Loucy (cell line): Measurements from ENCODE around the gene GMIP.

Source experiments
- H2AFZ ChIP-seq: fragments of 200-600 bp; sonication (generic); 2 replicates; pipeline ENCODE4 v1.6.0; 2016; ENCODE audit warnings: antibody characterized with exemption, mild to moderate bottlenecking, low read length, moderate library complexity
- H3F3A ChIP-seq: fragments of 200-600 bp; 2 replicates; pipeline ENCODE4 v1.6.0; 2016; ENCODE audit warnings: antibody characterized with exemption, low read depth, mild to moderate bottlenecking
- H3K27me3 ChIP-seq: fragments of 200-600 bp; sonication (generic); 2 replicates; pipeline ENCODE4 v1.6.1; 2014; ENCODE audit warnings: low read length, mild to moderate bottlenecking; ENCODE audit not compliant: insufficient read depth, poor library complexity, severe bottlenecking
- H3K36me3 ChIP-seq: fragments of 200-600 bp; sonication (generic); 2 replicates; pipeline ENCODE4 v1.6.1; 2016; ENCODE audit warnings: low read length; ENCODE audit not compliant: insufficient read depth
- H3K4me1 ChIP-seq: fragments of 200-600 bp; sonication (generic); 2 replicates; pipeline ENCODE4 v1.5.1; 2014; ENCODE audit warnings: low read length, mild to moderate bottlenecking; ENCODE audit not compliant: insufficient read depth, poor library complexity, severe bottlenecking
- H3K4me2 ChIP-seq: fragments of 200-600 bp; sonication (generic); 2 replicates; pipeline ENCODE4 v1.6.0; 2014; ENCODE audit warnings: antibody characterized with exemption, low read length, low read depth, mild to moderate bottlenecking; ENCODE audit not compliant: poor library complexity, severe bottlenecking
- H3K4me3 ChIP-seq: fragments of 200-600 bp; sonication (generic); 2 replicates; pipeline ENCODE4 v1.5.1; 2014; ENCODE audit warnings: low read length, mild to moderate bottlenecking, mixed read lengths; ENCODE audit not compliant: poor library complexity, severe bottlenecking
- H3K79me2 ChIP-seq: fragments of 200-600 bp; sonication (generic); 2 replicates; pipeline ENCODE4 v1.6.1; 2014; ENCODE audit warnings: low read length; ENCODE audit not compliant: insufficient read depth
- H3K9ac ChIP-seq: fragments of 200-600 bp; sonication (generic); 2 replicates; pipeline ENCODE4 v1.6.0; 2014; ENCODE audit warnings: mild to moderate bottlenecking, low read depth, low read length, moderate library complexity; ENCODE audit not compliant: poor library complexity, severe bottlenecking
- H3K9me2 ChIP-seq: fragments of 200-600 bp; sonication (generic); replicated peaks from 2 replicates; pipeline ENCODE4 v1.6.1; 2016; ENCODE audit warnings: low read depth, low read length, mixed read lengths
- H3K9me3 ChIP-seq: fragments of 200-600 bp; sonication (generic); 2 replicates; pipeline ENCODE4 v1.6.1; 2014; ENCODE audit warnings: mild to moderate bottlenecking, antibody characterized with exemption, low read length, low read depth; ENCODE audit not compliant: insufficient read depth
- H4K20me1 ChIP-seq: fragments of 200-600 bp; sonication (generic); 2 replicates; pipeline ENCODE4 v1.6.0; 2014; ENCODE audit warnings: antibody characterized with exemption, low read length, mild to moderate bottlenecking; ENCODE audit not compliant: insufficient read depth, poor library complexity, severe bottlenecking
- CTCF ChIP-seq: fragments of 200-600 bp; sonication (generic); conservative IDR thresholded peaks from 2 replicates; pipeline ENCODE4 v1.5.1; 2014; ENCODE audit warnings: mild to moderate bottlenecking, antibody characterized with exemption, low read length
- EZH2phosphoT487 ChIP-seq: fragments of 200-600 bp; IDR thresholded peaks from 2 replicates; pipeline ENCODE4 v1.6.1; 2018; ENCODE audit warnings: antibody characterized with exemption, mild to moderate bottlenecking, moderate library complexity, borderline replicate concordance

Gene GMIP

GRCh38 chr19:19632661-19633060 lies 10.8 kb downstream of the GMIP start:
- Histone ChIP-seq H2AFZ (no peak overlapping the region), H3K9ac (no peak overlapping the region), H3K9me3 (no peaks in the 10 kb centered on the region), H3K4me1 (no peaks in the 10 kb centered on the region), H3K27me3 (no peaks in the 10 kb centered on the region), H3F3A (no peaks in the 10 kb centered on the region), H3K79me2 (no peaks in the 10 kb centered on the region), H3K36me3 (peaks cover 17% of the 10 kb centered on the region; the same call in 1 of the 2 replicates), H3K4me3 (no peak overlapping the region), H3K9me2 (no peaks in the 10 kb centered on the region), H4K20me1 (no peaks in the 10 kb centered on the region), H3K4me2 (no peak overlapping the region)
- TF ChIP-seq EZH2phosphoT487 = no peak
- TF ChIP-seq CTCF = no peak

- H3K79me2 ChIP-seq = no peaks in the 10 kb centered on the region
- no peaks in the 10 kb centered on the region for H3K9me3 ChIP-seq
- no peak overlapping the region for H3K4me3 ChIP-seq
- H2AFZ ChIP-seq = no peak overlapping the region
- no peak overlapping the region for H3K9ac ChIP-seq
- no peaks in the 10 kb centered on the region for H4K20me1 ChIP-seq
- H3F3A ChIP-seq = no peaks in the 10 kb centered on the region
- peaks cover 17% of the 10 kb centered on the region; the same call in 1 of the 2 replicates for H3K36me3 ChIP-seq
- H3K27me3 ChIP-seq = no peaks in the 10 kb centered on the region
- no peaks in the 10 kb centered on the region for H3K4me1 ChIP-seq
- no peak for TF ChIP-seq CTCF
- no peak for TF ChIP-seq EZH2phosphoT487
- H3K9me2 ChIP-seq = no peaks in the 10 kb centered on the region
- H3K4me2 ChIP-seq = no peak overlapping the region
Measured at GRCh38 chr19:19631346-19631745, 12.1 kb downstream of the GMIP start.

- Histone ChIP-seq H3K9me3 (no peaks in the 10 kb centered on the region), H3K36me3 (peaks cover 17% of the 10 kb centered on the region; the same call in 1 of the 2 replicates), H3K4me2 (no peak overlapping the region), H3K4me3 (no peak overlapping the region), H3F3A (no peaks in the 10 kb centered on the region), H4K20me1 (no peaks in the 10 kb centered on the region), H3K79me2 (no peaks in the 10 kb centered on the region), H3K4me1 (no peaks in the 10 kb centered on the region), H3K9me2 (no peaks in the 10 kb centered on the region), H2AFZ (no peak overlapping the region), H3K27me3 (no peaks in the 10 kb centered on the region), H3K9ac (no peak overlapping the region)
- TF ChIP-seq CTCF (no peak), EZH2phosphoT487 (no peak)
Measured at GRCh38 chr19:19630426-19630825, 13.0 kb downstream of the GMIP start.
